OCI-LY1 (cell line): ENCODE measurements around the gene STAT4.

Experiments used
- EZH2 ChIP-seq: fragments of 200-600 bp; sonication (generic), shearing (Covaris generic); IDR thresholded peaks from 2 replicates; pipeline ENCODE4 v1.8.0; 2017; ENCODE audit warnings: borderline replicate concordance, mixed run types, mild to moderate bottlenecking, antibody characterized with exemption, low read length, moderate library complexity, mixed read lengths
- TF ChIP-seq, protein P1 (sequence below): fragments of 200-600 bp; sonication (generic), shearing (Covaris generic); IDR thresholded peaks from 2 replicates; pipeline ENCODE4 v1.5.1; 2017; ENCODE audit warnings: mild to moderate bottlenecking, antibody characterized with exemption, low read length, moderate library complexity, mixed read lengths

DNA sequence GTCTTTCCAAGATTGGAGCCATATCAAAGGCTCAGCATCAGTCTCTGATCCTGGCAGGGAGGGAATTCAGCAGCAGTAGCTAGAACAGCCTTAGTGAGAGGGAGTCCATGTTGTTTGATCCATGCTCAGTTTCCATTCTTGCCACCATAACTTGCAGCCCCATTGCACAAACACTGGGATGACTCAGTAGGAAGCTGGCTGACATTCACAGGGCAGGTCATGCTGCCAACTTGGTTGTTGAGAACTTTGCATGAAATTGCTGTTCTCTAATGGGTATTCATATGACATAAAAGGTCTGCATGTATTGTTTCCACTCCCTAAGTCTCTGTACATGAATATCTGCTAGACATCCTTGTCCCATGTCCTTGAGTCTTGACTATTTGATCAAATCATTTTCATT, 29.9 kb upstream of the STAT4 start:
- no peak for TF ChIP-seq EZH2
- TF ChIP-seq, protein P1, sequence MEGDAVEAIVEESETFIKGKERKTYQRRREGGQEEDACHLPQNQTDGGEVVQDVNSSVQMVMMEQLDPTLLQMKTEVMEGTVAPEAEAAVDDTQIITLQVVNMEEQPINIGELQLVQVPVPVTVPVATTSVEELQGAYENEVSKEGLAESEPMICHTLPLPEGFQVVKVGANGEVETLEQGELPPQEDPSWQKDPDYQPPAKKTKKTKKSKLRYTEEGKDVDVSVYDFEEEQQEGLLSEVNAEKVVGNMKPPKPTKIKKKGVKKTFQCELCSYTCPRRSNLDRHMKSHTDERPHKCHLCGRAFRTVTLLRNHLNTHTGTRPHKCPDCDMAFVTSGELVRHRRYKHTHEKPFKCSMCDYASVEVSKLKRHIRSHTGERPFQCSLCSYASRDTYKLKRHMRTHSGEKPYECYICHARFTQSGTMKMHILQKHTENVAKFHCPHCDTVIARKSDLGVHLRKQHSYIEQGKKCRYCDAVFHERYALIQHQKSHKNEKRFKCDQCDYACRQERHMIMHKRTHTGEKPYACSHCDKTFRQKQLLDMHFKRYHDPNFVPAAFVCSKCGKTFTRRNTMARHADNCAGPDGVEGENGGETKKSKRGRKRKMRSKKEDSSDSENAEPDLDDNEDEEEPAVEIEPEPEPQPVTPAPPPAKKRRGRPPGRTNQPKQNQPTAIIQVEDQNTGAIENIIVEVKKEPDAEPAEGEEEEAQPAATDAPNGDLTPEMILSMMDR: no peak
